Measurements from ENCODE around the gene RNU6-1. TPM values are rescaled to one million over a fixed set of nuclear protein-coding genes. Genes with fewer than 3 reads are reported as not detected.

The RNU6-1 gene
- polyA plus RNA-seq, 3 donors, result not detected

GRCh38 chr15:67818464-67818863 is 21.4 kb downstream of the RNU6-1 start:
- TF ChIP-seq, protein P1, sequence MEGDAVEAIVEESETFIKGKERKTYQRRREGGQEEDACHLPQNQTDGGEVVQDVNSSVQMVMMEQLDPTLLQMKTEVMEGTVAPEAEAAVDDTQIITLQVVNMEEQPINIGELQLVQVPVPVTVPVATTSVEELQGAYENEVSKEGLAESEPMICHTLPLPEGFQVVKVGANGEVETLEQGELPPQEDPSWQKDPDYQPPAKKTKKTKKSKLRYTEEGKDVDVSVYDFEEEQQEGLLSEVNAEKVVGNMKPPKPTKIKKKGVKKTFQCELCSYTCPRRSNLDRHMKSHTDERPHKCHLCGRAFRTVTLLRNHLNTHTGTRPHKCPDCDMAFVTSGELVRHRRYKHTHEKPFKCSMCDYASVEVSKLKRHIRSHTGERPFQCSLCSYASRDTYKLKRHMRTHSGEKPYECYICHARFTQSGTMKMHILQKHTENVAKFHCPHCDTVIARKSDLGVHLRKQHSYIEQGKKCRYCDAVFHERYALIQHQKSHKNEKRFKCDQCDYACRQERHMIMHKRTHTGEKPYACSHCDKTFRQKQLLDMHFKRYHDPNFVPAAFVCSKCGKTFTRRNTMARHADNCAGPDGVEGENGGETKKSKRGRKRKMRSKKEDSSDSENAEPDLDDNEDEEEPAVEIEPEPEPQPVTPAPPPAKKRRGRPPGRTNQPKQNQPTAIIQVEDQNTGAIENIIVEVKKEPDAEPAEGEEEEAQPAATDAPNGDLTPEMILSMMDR (IDR thresholded peaks at IDR 0.05), result no peak
- peaks cover 5 to 10% of the 10 kb centered on the region in 2 donors for H3K36me3 Mint-ChIP-seq
- Histone ChIP-seq H4K20me1 (ENCODE audit: insufficient read depth, low read length) (no peaks in the 10 kb centered on the region), H3K79me2 (ENCODE audit: insufficient read depth, low read length) (no peaks in the 10 kb centered on the region), H3K27me3 (ENCODE audit: control insufficient read depth in 2 of 2, insufficient read depth in 2 of 2, low read length in 2 of 2) (peaks cover 55 to 63% of the 10 kb centered on the region in 2 donors), H3K4me2 (replicated peaks; ENCODE audit: extremely low read depth, low read length, poor library complexity, severe bottlenecking) (no peak overlapping the region), H3K4me3 (replicated peaks in 1 of 3; ENCODE audit: low read depth in 2 of 3, low read length in 3 of 3) (no peak overlapping the region), H3K9me3 (replicated peaks in 1 of 2; ENCODE audit: control insufficient read depth in 1 of 2, insufficient read depth in 1 of 2, low read length in 2 of 2) (peaks cover 7 to 29% of the 10 kb centered on the region in 2 donors), H3K4me1 (ENCODE audit: control insufficient read depth in 1 of 2, insufficient read depth in 2 of 2, low read length in 2 of 2) (peaks cover 4 to 10% of the 10 kb centered on the region in 2 donors), H2AFZ (ENCODE audit: insufficient read depth, low read depth, low read length, poor library complexity, severe bottlenecking) (no peak overlapping the region), H3K36me3 (replicated peaks in 1 of 2; ENCODE audit: control insufficient read depth in 1 of 2, insufficient read depth in 2 of 2, low read length in 2 of 2) (no peaks in the 10 kb centered on the region), H3K9ac (ENCODE audit: insufficient read depth, low read length, poor library complexity, severe bottlenecking) (no peak overlapping the region), H3K27ac (ENCODE audit: low read depth in 1 of 2, low read length in 2 of 2) (no peak overlapping the region)
- peaks cover 64 to 73% (median 65%) of the 10 kb centered on the region in 3 donors for H3K27me3 Mint-ChIP-seq (ENCODE audit: low read depth in 3 of 3)
- H3K4me1 Mint-ChIP-seq, result peaks cover 16% of the 10 kb centered on the region
- WGBS (ENCODE audit: insufficient coverage), result no CpG with 5 or more reads among the region's 3 CpGs
- peaks cover 0 to 15% (median 10%) of the 10 kb centered on the region in 7 donors for H3K9me3 Mint-ChIP-seq
- intact Hi-C loops (cut with micrococcal nuclease), result no loop called here
- no peak for DNase-seq
- no peak overlapping the region for H3K27ac Mint-ChIP-seq
- peak overlapping the region in 1 of 2 donors; percentile 35 for H3K4me3 Mint-ChIP-seq

GRCh38 chr15:67816668-67817067 is 23.2 kb downstream of the RNU6-1 start:
- H3K27ac Mint-ChIP-seq, result no peak overlapping the region
- peaks cover 0 to 14% (median 6%) of the 10 kb centered on the region in 7 donors for H3K9me3 Mint-ChIP-seq
- peaks cover 7 to 22% of the 10 kb centered on the region in 2 donors for H3K9me3 ChIP-seq (replicated peaks in 1 of 2; ENCODE audit: control insufficient read depth in 1 of 2, insufficient read depth in 1 of 2, low read length in 2 of 2)
- WGBS (ENCODE audit: insufficient coverage), result no CpG with 5 or more reads among the region's 3 CpGs
- no peak for DNase-seq
- TF ChIP-seq, protein P1 (IDR thresholded peaks at IDR 0.05), result no peak
- H3K27me3 ChIP-seq (ENCODE audit: control insufficient read depth in 2 of 2, insufficient read depth in 2 of 2, low read length in 2 of 2), result peaks cover 42 to 49% of the 10 kb centered on the region in 2 donors
- H4K20me1 ChIP-seq (ENCODE audit: insufficient read depth, low read length), result no peaks in the 10 kb centered on the region
- H3K27me3 Mint-ChIP-seq (ENCODE audit: low read depth in 3 of 3), result peaks cover 51 to 62% (median 56%) of the 10 kb centered on the region in 3 donors
- peaks cover 6% of the 10 kb centered on the region for H3K4me1 Mint-ChIP-seq
- no peak overlapping the region for H3K9ac ChIP-seq (ENCODE audit: insufficient read depth, low read length, poor library complexity, severe bottlenecking)
- no peaks in the 10 kb centered on the region for H3K4me1 ChIP-seq (ENCODE audit: control insufficient read depth in 1 of 2, insufficient read depth in 2 of 2, low read length in 2 of 2)
- no peak overlapping the region for H3K4me3 Mint-ChIP-seq
- intact Hi-C loops (cut with micrococcal nuclease), result no loop called here
- no peaks in the 10 kb centered on the region for H3K36me3 ChIP-seq (replicated peaks in 1 of 2; ENCODE audit: control insufficient read depth in 1 of 2, insufficient read depth in 2 of 2, low read length in 2 of 2)
- H3K27ac ChIP-seq (ENCODE audit: low read depth in 1 of 2, low read length in 2 of 2), result no peak overlapping the region
- no peaks in the 10 kb centered on the region for H3K79me2 ChIP-seq (ENCODE audit: insufficient read depth, low read length)
- H3K4me2 ChIP-seq (replicated peaks; ENCODE audit: extremely low read depth, low read length, poor library complexity, severe bottlenecking), result no peak overlapping the region
- no peak overlapping the region for H2AFZ ChIP-seq (ENCODE audit: insufficient read depth, low read depth, low read length, poor library complexity, severe bottlenecking)
- H3K4me3 ChIP-seq (replicated peaks in 1 of 3; ENCODE audit: low read depth in 2 of 3, low read length in 3 of 3), result no peak overlapping the region
- H3K36me3 Mint-ChIP-seq, result peaks cover 3 to 8% of the 10 kb centered on the region in 2 donors

Data from CD14-positive monocyte (primary cell).